Gastroesophageal sphincter (tissue), 3 donors: ENCODE results near the gene VPS13D.

Source experiments
- CTCF ChIP-seq, 4 experiments: fragments of 200-600 bp in 2 of 4; fragments of 450-650 bp in 2 of 4; sonication (generic) in 1 of 4; IDR thresholded peaks; one replicate each; pipeline ENCODE4 v1.5.1; 2017 to 2019; ENCODE audit warnings: antibody characterized with exemption in 4 of 4, mild to moderate bottlenecking in 2 of 4, moderate library complexity in 2 of 4
- POLR2AphosphoS5 ChIP-seq: sonication (generic); formaldehyde crosslinking; IDR thresholded peaks from one replicate; pipeline ENCODE4 v1.6.1; 2017; ENCODE audit warnings: antibody characterized with exemption

- TF ChIP-seq CTCF (IDR thresholded peaks at IDR 0.05): no peak
- TF ChIP-seq POLR2AphosphoS5: no peak
Measured at GRCh38 chr1:12438349-12438924, 208.6 kb downstream of the VPS13D start.
